GM21360 (cell line): ENCODE data around the gene FAM237A.

Experiments
- ATAC-seq: cut with Tn5 transposase; IDR thresholded peaks from one replicate; pipeline ENCODE4 v1.9.1; 2021; ENCODE audit warnings: mild to moderate bottlenecking, moderate library complexity; ENCODE audit not compliant: unreplicated experiment

Gene FAM237A

GRCh38 chr2:206642075-206643025 is at the start of gene FAM237A:
TSS of gene FAM237A (plus strand) at chr2:206642487. CDS start at chr2:206644237, 1,750 bp downstream.
- no peak for ATAC-seq

DNA sequence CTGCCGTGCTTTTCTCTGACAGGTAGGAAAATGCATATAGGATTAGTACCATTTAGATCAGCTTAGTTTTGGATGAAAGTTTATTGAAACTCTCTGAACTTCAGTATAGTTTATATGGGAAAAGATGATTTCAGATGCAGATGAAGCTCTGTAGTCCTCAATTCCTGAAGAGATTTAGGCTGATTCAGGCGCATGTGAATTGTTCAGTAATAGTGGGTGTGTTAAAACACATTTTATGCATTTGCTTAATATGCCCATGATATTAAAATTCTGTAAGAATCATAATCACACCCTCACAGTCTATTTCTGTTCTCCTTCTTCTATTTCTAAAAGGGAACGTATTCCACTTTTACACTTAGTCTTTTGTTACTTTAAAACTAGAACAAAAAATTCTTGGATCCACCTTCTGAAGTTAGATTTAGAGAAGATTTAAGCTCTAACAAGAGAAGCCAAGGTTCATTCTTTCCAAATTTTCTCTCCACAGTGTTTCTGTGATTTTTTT is 44.5 kb upstream of the FAM237A start:
- ATAC-seq: no peak

DNA sequence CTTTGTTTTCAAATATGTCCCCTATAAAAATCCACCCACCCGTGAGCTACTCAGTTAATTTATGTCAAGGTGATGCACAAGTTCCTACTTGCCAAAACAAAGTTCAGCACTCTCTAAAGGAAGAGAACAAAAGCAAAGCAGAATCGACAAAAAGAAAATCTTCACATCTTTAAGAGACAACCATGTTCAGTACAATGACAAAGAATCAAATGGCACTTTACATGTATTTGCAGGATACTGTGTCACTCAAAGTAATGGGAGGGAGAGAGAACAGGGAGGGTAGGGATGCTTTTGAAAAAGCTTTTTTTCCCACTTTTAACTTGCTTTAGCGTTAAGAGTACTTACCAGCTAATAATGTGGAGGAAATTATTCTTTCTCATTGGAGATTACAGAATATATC is 39.0 kb upstream of the FAM237A start:
- no peak for ATAC-seq

- no peak for ATAC-seq
Measured at GRCh38 chr2:206610451-206610850, 31.8 kb upstream of the FAM237A start.

GRCh38 chr2:206611191-206611590 is 31.1 kb upstream of the FAM237A start:
- no peak for ATAC-seq

- no peak for ATAC-seq
Measured at GRCh38 chr2:206611736-206612135, 30.6 kb upstream of the FAM237A start.

DNA sequence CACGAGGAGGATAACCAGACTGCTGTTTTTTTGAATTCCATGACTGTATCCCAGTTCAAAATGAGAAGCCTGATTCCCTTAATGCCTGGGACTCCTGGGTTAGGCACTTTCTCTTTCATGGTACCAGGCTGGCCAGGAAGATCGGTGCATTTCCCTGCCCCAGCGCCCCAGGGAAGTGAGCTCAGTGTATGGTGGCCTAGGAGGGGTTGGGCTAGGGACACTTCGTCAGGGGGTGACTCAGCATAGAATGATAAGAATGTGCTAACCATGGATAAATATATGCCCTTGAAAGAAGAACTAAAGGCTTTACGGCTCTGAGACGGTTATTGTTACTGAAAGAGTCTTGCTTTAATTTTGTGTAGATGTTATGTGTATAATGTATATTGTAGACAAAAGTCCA is 27.5 kb upstream of the FAM237A start:
- ATAC-seq: no peak

DNA sequence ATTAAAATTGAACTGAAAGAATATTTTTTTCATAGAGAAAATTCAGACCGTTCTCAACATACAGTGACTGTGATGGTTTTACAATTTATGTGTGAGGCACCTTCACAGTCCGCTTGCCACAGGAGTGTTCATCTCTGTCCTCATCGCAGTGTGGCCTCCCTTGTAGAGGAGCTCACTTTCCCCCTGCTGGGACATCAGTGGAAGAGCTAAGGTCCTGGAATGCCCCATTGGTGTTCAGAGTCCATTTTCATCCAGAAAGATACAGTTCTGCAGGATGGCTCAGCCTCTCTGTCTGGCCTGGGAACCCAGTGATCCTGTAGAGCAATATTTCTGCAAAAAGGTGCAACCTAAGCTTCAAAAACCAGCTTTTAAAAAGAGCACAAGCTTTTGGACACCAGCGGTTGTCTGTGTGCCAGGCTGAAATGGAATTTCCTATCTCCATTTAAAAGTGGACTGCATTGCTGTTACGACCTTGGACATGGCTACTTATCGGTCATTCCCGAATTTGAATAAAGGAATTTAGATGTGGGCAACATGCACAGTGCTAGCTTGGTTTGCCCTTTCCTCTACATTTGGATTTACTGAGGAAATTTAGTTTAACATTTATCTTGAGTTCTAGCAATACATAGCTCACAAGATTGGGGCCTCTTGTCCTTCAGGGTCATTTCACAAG is 26.7 kb upstream of the FAM237A start:
- no peak for ATAC-seq

- no peak for ATAC-seq
Measured at GRCh38 chr2:206616151-206616550, 26.1 kb upstream of the FAM237A start.

DNA sequence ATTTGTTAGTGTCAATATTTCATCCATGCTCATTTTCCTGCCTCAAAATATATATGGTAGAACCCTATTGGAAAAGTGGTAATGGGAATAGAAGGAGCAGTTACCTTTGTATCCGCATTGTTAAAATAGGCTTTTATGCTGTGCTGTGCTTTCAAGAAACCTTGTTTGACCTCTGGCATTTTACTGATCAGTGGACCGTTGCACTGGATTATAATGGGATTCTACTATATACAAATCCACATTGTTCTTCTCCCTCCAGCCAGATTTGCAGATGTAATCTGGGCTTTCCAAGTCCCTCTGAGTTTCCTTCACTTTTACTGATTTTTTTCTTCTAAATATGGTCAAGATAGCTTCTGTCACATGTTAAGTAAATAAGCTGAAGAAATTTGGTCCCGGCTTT is 23.3 kb upstream of the FAM237A start:
- no peak for ATAC-seq

DNA sequence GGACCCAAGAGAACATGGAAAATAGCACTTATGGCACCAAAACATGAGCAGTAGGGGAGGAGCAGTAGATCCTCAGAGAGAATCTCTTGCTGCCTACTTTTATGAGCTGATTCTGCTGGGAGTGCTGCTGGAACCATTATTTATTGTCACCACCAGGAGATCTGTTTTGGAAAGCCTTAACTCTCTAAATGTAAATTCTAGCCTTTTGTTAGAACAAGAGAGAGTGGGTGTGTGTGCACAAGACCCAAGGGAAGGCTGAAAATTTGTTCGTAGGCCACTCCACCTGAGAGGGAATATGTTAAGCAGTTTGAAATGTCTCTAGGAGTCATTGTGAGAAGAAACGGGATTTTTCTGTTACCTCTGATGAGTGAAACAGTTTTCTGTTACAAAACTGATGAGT is 16.2 kb upstream of the FAM237A start:
- no peak for ATAC-seq

DNA sequence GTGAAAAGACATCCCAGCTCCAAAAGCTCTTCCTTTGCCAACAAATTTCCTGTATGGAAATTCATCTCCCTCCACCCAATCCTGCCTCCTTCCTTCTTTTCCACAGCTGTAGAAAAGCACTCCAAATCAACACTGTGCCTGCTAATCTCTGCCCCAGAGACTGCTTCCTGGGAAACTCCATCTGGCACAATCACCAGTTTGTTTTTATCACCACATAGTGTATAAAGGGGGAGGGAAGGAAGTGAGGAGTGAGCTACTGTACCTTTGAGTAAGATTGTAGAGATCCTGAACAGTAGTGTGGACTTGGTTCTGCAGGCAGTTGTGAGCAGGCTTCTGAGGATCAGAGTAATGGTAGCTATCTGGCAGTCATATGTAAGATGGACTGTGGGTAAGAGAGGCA is 14.7 kb upstream of the FAM237A start:
- no peak for ATAC-seq

DNA sequence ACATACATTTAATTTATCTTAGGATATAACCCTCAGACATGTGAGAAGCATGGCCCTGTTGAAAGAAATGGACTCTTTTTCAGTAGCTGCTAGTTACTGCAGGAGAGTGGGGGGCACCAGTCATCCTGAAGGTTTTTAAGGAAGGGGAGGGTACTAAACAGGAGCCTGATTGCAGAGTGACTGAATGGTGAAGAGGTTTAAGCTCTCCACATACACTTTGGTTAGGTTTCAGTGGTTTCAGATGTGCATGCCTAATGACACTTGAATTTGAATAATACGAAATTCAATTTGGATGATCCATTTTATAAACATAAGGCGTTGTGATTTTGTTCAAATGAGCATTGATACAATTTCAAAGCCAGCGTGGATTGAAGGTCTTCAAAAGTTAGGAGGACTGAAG is 10.9 kb upstream of the FAM237A start:
- ATAC-seq: no peak

DNA sequence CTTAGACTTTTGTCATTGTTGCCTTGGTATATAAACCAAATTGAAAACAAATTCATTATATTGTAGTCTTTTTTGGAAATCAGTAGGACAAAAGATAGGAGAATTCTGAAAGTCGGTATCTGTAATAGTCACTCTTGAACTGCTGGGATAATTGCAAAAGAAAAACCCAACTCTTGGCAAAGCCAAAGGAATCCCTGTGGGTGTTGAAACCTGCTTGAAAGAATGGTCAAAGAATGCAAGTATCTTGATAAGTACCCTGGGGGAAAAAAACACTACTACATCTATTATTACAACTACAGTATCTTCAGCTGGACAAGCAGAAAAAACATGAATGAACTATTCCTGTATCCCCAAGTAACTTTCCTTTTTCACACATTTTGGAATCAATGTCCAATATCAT is 7.3 kb upstream of the FAM237A start:
- no peak for ATAC-seq

GRCh38 chr2:206639636-206640035 is 2.7 kb upstream of the FAM237A start:
- no peak for ATAC-seq

- ATAC-seq: no peak
Measured at GRCh38 chr2:206641226-206641625, 1.1 kb upstream of the FAM237A start.

- ATAC-seq: no peak
Measured at GRCh38 chr2:206647985-206648384, 5.7 kb downstream of the FAM237A start.

DNA sequence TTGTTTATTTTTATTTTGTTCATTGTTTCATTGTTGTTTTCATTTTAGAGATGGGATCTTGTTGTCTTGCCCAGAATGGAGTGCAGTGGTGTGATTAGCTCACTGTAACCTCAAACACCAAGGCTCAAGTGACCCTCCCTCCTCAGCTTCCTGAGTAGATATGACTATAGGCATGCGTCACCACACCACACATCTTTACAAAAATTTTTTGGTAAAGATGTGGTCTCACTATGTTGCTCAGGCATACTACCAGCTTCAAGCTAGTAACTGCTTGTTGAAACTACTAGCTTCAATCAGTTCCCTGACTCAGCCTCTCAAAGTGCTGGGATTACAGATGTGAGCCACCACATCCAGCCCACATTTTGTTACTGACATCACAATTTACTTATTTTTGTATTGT is 14.8 kb downstream of the FAM237A start:
- ATAC-seq: no peak

DNA sequence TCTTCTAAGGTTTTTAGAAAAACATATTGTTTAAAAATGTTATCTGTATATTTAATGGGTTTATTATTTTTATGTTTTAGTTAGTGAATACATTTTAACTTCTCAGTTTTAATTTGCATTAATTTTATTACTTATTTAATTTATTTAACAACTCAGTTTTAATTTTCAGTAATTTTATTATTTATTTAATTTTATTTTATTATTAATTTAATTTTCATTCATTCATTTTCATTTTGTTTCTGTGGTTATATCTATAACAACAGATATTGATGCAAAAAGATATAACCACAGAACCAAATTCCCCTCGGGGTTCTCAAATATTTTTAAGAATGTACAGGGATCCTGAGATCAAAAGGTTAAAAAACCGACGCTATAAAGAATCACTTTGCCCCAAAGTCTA is 23.0 kb downstream of the FAM237A start:
- ATAC-seq: no peak

DNA sequence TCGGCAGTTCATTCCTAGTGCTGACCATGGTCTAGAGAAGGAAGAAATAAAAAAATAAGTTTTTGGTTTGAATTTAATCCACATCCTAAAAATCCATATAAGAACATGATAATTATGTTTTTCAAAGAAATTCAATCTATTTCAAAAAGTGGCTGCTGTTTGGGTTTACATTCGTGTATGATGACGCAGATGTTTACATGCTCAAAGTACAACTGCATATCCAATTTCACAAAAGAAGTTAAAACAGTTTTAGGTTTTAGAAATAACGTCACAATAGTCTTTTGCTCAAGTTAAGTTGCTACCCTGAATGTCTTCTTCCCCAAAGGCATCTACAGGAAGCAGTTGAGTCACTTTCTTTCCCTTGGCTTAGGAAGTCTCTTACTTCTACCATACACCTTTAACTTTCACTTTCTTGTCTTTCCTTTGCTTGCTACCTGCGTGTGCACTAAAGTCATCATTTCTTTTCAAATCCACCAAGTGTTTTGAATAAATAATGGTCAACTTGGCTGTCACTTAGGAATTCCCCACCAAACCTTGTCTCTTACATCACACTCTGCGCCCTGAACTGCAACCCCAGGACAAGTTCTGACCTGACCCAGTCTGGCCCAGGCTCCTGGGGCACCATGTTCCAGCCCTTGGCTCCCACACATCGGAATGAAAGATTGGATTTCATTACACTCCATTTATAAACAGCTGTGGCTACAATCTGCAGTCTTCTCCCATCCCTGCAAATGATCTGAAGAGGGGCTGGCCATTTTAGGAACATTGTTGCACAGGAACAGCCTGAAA is 28.4 kb downstream of the FAM237A start:
- no peak for ATAC-seq

DNA sequence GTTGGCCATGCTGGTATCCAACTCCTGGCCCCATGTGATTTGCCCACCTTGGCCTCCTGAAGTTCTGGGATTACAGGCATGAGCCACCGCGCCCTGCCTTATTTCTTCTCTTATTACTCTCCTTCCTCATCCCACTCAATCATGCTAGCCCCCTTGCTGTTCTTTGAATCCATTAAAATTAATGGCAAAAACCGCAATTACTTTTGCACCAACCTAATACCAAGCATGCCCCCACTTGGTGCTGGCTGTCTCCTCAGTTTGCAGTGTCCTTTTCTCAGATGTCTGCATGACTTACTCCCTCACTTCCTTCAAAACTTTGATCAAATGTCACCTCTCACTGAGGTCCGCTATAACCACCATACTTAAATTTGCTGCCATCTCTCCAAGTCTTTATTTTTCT is 41.3 kb downstream of the FAM237A start:
- ATAC-seq: no peak
